Mucosa of descending colon (tissue), 3 donors: ENCODE measurements around the gene POR. TPM values are rescaled to one million over a fixed set of nuclear protein-coding genes. Genes with fewer than 3 reads are reported as not detected.

Source experiments
- ATAC-seq: fragments of 200-7000 bp; cut with Tn5 transposase; one replicate; pipeline ENCODE4 v1.9.1; 2020; ENCODE audit warnings: mild to moderate bottlenecking, moderate library complexity
- DNase-seq, 3 donors: peaks; one replicate each; pipeline ENCODE4 v3.0.0-alpha.2; 2020
- H3K36me3 ChIP-seq: fragments of 200-600 bp; one replicate; pipeline ENCODE4 v1.8.0; 2021; ENCODE audit warnings: low read depth, mild to moderate bottlenecking
- H3K4me1 ChIP-seq: fragments of 200-600 bp; one replicate; pipeline ENCODE4 v1.8.0; 2021; ENCODE audit warnings: low read depth, mild to moderate bottlenecking
- H3K4me3 ChIP-seq: fragments of 200-600 bp; one replicate; pipeline ENCODE4 v1.8.0; 2021; ENCODE audit warnings: mild to moderate bottlenecking
- H3K9me3 ChIP-seq: fragments of 200-600 bp; one replicate; pipeline ENCODE4 v1.8.0; 2021; ENCODE audit warnings: mild to moderate bottlenecking
- intact Hi-C, 2 donors: fragments of 100-400 bp; cut with DNase I in 1 of 2; cut with micrococcal nuclease in 1 of 2; formaldehyde crosslinking; loops; one replicate each; pipeline versions ENCODE4 v1.11.0 to v1.11.1; 2022; cut with DNase I, micrococcal nuclease
- total RNA-seq, 3 donors: library from RNA; stranded (reverse); fragmentation: NEBNext Ultra II Directional in 2 of 3; extraction: Animal tissue kit (Norgen Biotek cat#: 25700) in 2 of 3; gene quantifications; one replicate each; pipeline versions ENCODE4 v1.2.1 to v1.2.4, GENCODE V29; 2021 to 2023
- TF ChIP-seq, protein P1 (sequence below): fragments of 200-600 bp; IDR thresholded peaks from one replicate; pipeline ENCODE4 v1.8.0; 2022; ENCODE audit warnings: antibody characterized with exemption, mild to moderate bottlenecking
- donor health status: DM: no; HTN: no; CAD: no; lungs with moderate emphysema.
- donor health status: DM: no; HTN: no; CAD: no.
- donor health status: DM: no; HTN: yes; CAD: no.

The POR gene
- total RNA-seq, 3 donors from 2014 or later, result 76.4 to 122 (median 118) TPM

DNA sequence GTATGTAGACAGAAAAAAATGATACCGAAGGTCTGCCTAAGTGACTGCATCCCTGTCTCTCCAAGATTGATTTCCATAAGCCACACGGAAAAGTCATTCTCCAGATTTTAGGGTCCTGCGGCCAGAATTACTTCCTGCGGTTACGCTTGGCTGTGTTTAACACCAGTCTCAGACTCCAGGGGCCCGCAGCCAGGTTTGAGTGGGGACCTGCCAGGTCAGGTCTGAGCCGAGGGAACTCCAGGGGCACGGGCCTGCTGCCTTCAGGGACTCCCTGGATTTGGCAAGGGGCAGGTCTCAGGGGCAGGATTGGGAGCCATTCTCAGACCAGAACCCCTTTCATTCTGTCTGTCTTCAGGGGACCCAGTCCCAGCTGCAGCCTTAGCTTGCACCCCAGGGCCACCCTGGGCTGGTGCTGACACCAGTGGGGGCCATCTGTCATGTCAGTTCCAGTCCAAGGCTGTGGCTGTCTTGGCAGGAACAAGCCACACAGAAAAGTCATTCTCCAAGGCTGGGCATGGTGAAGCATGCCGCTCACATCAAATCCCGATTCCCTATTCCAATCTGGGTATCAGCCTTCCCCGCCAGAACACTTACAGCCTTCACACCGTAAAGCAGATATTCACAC is 40.5 kb downstream of the POR start:
- no peaks in the 10 kb centered on the region for H3K36me3 ChIP-seq
- DNase-seq, result peak in 1 of 3 donors; percentile 47
- TF ChIP-seq, protein P1, sequence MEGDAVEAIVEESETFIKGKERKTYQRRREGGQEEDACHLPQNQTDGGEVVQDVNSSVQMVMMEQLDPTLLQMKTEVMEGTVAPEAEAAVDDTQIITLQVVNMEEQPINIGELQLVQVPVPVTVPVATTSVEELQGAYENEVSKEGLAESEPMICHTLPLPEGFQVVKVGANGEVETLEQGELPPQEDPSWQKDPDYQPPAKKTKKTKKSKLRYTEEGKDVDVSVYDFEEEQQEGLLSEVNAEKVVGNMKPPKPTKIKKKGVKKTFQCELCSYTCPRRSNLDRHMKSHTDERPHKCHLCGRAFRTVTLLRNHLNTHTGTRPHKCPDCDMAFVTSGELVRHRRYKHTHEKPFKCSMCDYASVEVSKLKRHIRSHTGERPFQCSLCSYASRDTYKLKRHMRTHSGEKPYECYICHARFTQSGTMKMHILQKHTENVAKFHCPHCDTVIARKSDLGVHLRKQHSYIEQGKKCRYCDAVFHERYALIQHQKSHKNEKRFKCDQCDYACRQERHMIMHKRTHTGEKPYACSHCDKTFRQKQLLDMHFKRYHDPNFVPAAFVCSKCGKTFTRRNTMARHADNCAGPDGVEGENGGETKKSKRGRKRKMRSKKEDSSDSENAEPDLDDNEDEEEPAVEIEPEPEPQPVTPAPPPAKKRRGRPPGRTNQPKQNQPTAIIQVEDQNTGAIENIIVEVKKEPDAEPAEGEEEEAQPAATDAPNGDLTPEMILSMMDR, result no peak
- no peaks in the 10 kb centered on the region for H3K9me3 ChIP-seq
- H3K4me3 ChIP-seq, result no peak overlapping the region
- ATAC-seq, result no peak
- peaks cover 28% of the 10 kb centered on the region for H3K4me1 ChIP-seq
- intact Hi-C loops, result no loop called here

- DNase-seq (peak; percentile 79 to 83 (median 79)), ATAC-seq (peak; percentile 90)
- Histone ChIP-seq H3K4me3 (no peak overlapping the region), H3K36me3 (no peaks in the 10 kb centered on the region), H3K4me1 (peaks cover 28% of the 10 kb centered on the region), H3K9me3 (no peaks in the 10 kb centered on the region)
- TF ChIP-seq, protein P1, result no peak
- intact Hi-C loops, result no loop called here
Observed at GRCh38 chr7:75957021-75957736, 42.2 kb downstream of the POR start.

DNA sequence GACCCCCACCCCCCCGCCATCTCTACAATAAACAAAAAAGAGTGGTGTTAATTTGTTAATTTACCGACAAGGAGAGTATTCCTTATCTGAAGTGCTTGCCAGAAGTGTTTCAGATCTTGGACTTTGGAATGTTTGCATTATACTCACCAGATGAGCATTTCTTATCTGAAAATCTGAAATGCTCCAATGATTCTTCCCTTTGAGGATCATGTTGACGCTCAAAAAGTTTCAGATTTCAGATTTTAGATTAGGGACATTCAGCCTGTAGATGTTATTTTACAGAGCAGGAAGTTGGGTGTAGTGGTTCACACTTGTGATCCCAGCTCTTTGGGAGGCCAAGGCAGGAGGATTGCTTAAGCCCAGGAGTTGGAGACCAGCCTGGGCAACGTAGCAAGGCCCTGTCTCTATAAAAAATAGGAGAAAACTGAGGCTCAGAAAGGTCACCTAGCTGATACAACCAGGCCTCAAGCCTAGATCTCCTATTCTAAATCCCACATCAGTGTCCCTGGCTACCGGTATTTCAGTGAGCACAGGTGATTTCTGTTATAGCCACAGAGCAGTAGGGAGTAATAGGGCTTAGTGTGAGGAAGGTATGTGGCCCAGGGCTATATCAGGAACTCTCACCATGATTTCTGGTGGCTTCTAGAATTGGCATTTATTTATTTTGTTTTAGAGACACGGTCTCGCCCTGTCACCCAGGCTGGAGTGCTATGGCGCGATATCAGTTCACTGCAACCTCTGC is 44.0 kb downstream of the POR start:
- Histone ChIP-seq H3K9me3 (no peaks in the 10 kb centered on the region), H3K4me1 (peaks cover 28% of the 10 kb centered on the region), H3K4me3 (no peak overlapping the region), H3K36me3 (no peaks in the 10 kb centered on the region)
- DNase-seq (no peak), ATAC-seq (peak; percentile 50)
- TF ChIP-seq, protein P1, result no peak
- intact Hi-C loops, result no loop called here

DNA sequence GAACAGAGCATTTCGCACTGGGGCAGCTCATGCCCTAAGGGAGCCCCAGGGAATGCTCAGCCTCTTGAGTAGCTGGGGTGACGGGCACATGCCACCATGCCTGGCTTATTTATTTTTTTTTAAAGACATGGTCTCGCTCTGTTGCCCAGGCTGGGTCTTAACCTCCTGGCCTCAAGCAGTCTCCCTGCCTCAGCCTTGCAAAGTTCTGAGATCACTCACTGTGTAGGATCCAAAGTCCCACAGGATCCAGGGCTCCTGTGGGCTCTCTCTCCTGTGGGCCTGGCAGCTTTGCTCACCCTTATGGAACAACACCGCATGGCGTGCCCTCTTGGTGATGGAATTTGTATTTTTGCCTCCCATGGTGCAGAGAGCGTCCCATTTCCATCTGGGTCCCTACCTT is 45.4 kb downstream of the POR start:
- Histone ChIP-seq H3K4me3 (no peak overlapping the region), H3K9me3 (no peaks in the 10 kb centered on the region), H3K36me3 (no peaks in the 10 kb centered on the region), H3K4me1 (peaks cover 28% of the 10 kb centered on the region)
- intact Hi-C loops, result no loop called here
- DNase-seq, result no peak
- ATAC-seq, result no peak
- TF ChIP-seq, protein P1, result no peak

DNA sequence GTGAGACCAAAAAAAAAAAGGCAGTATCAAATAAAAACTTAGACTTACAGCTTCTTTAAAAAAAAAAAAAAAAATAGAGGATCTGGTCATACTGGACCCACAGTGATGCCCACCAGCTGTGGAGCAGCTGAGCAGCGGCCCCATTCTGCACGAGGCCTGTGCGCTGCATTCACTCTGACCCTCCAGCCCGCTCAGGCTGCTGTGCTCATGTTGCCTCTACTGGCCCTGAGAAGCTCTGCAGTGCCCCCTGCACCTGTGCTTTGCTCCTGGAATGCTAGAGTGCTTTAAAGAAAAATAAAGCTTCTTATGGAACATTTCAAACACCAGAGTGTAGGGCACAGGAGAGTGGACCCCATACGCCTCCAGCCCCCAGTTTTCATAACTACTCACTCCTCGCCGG is 46.3 kb downstream of the POR start:
- ATAC-seq (no peak), DNase-seq (no peak)
- Histone ChIP-seq H3K9me3 (no peaks in the 10 kb centered on the region), H3K4me1 (peaks cover 27% of the 10 kb centered on the region), H3K36me3 (no peaks in the 10 kb centered on the region), H3K4me3 (no peak overlapping the region)
- TF ChIP-seq, protein P1, result no peak
- intact Hi-C loops, result no loop called here
